GM23338 (cell line): ENCODE data around the gene OR6C74. TPM values are rescaled to one million over a fixed set of nuclear protein-coding genes. Genes with fewer than 3 reads are reported as not detected.

Experiments
- ATAC-seq: fragments of 200-7000 bp; cut with Tn5 transposase; 3 replicates; pipeline ENCODE4 v1.9.1; 2020
- DNase-seq: peaks from one replicate; pipeline ENCODE4 v3.0.0-alpha.2; 2015; ENCODE audit warnings: low spot score
- H2AFZ ChIP-seq: fragments of 200-600 bp; sonication (generic); 2 replicates; pipeline ENCODE4 v1.8.0; 2016; ENCODE audit warnings: antibody characterized with exemption, mild to moderate bottlenecking, moderate library complexity
- H3F3A ChIP-seq: fragments of 200-600 bp; sonication (generic); replicated peaks from 2 replicates; pipeline ENCODE4 v1.8.0; 2017; ENCODE audit warnings: antibody characterized with exemption, mixed run types, low read depth
- H3K27ac ChIP-seq: fragments of 200-600 bp; sonication (generic); 2 replicates; pipeline ENCODE4 v1.6.1; 2016; ENCODE audit warnings: low read depth
- H3K27me3 ChIP-seq: fragments of 200-600 bp; sonication (generic); 2 replicates; pipeline ENCODE4 v1.8.0; 2016; ENCODE audit warnings: mild to moderate bottlenecking, mixed run types, moderate library complexity; ENCODE audit not compliant: insufficient read depth
- H3K36me3 ChIP-seq: fragments of 200-600 bp; sonication (generic); 2 replicates; pipeline ENCODE4 v1.8.0; 2016; ENCODE audit warnings: mild to moderate bottlenecking; ENCODE audit not compliant: insufficient read depth
- H3K4me1 ChIP-seq: fragments of 200-600 bp; sonication (generic); 2 replicates; pipeline ENCODE4 v1.8.0; 2016; ENCODE audit warnings: mild to moderate bottlenecking, moderate library complexity; ENCODE audit not compliant: insufficient read depth
- H3K4me2 ChIP-seq: fragments of 200-600 bp; sonication (generic); 2 replicates; pipeline ENCODE4 v1.7.1; 2017; ENCODE audit warnings: mixed run types
- H3K4me3 ChIP-seq: fragments of 200-600 bp; sonication (generic); 2 replicates; pipeline ENCODE4 v1.6.1; 2016; ENCODE audit warnings: mixed run types
- H3K79me2 ChIP-seq: fragments of 200-600 bp; sonication (generic); replicated peaks from 2 replicates; pipeline ENCODE4 v1.8.0; 2017; ENCODE audit warnings: mild to moderate bottlenecking; ENCODE audit not compliant: insufficient read depth
- H3K9me2 ChIP-seq: fragments of 200-600 bp; sonication (generic); 2 replicates; pipeline ENCODE4 v1.8.0; 2017; ENCODE audit not compliant: insufficient read depth
- H4K20me1 ChIP-seq: fragments of 200-600 bp; sonication (generic); replicated peaks from 2 replicates; pipeline ENCODE4 v1.8.0; 2017; ENCODE audit warnings: mild to moderate bottlenecking; ENCODE audit not compliant: insufficient read depth
- H3K27ac Mint-ChIP-seq: 2 replicates; pipeline ENCODE4 v1.8.0; 2020; ENCODE audit warnings: inconsistent platforms, mild to moderate bottlenecking, moderate library complexity, mixed read lengths
- H3K27me3 Mint-ChIP-seq: 3 replicates; pipeline ENCODE4 v1.8.0; 2022; ENCODE audit warnings: low read depth, mild to moderate bottlenecking, moderate library complexity, mixed read lengths, inconsistent platforms; ENCODE audit not compliant: insufficient read depth, poor library complexity
- H3K36me3 Mint-ChIP-seq: 3 replicates; pipeline ENCODE4 v1.8.0; 2021; ENCODE audit warnings: low read depth, mild to moderate bottlenecking, inconsistent platforms, moderate library complexity, mixed read lengths
- H3K4me1 Mint-ChIP-seq: 3 replicates; pipeline ENCODE4 v1.8.0; 2020; ENCODE audit warnings: mild to moderate bottlenecking, inconsistent platforms, mixed read lengths
- H3K4me3 Mint-ChIP-seq: 3 replicates; pipeline ENCODE4 v1.8.0; 2021; ENCODE audit warnings: moderate library complexity, mild to moderate bottlenecking, inconsistent platforms, mixed read lengths
- H3K9me3 Mint-ChIP-seq: 3 replicates; pipeline ENCODE4 v1.8.0; 2020; ENCODE audit warnings: moderate library complexity, mild to moderate bottlenecking, inconsistent platforms, mixed read lengths
- EZH2 ChIP-seq: fragments of 200-600 bp; sonication (generic); IDR thresholded peaks from one replicate; pipeline ENCODE4 v1.8.0; 2017; ENCODE audit warnings: antibody characterized with exemption, mild to moderate bottlenecking, low read depth; ENCODE audit not compliant: unreplicated experiment
- JUNB ChIP-seq: IDR thresholded peaks from one replicate; pipeline ENCODE4 v1.6.1; 2016; ENCODE audit warnings: antibody characterized with exemption; ENCODE audit not compliant: unreplicated experiment
- POLR2AphosphoS5 ChIP-seq: IDR thresholded peaks from 2 replicates; pipeline ENCODE4 v1.6.1; 2016; ENCODE audit warnings: antibody characterized with exemption, low read depth
- STAT1 ChIP-seq: IDR thresholded peaks from one replicate; pipeline ENCODE4 v1.6.1; 2016; ENCODE audit warnings: antibody characterized with exemption; ENCODE audit not compliant: unreplicated experiment
- ZNF114 ChIP-seq: fragments of 250-450 bp; sonication (Bioruptor Pico); IDR thresholded peaks from 2 replicates; pipeline ENCODE4 v1.5.0; 2020; ENCODE audit warnings: mild to moderate bottlenecking, moderate library complexity
- polyA plus RNA-seq: library from polyadenylated mRNA; unstranded; fragments of >200 nt; fragmentation: Nextera tagmentation; extraction: Ambion mirVana; gene quantifications from 2 replicates; pipeline ENCODE4 v1.2.1, GENCODE V29; 2016
- total RNA-seq: library from RNA; depleted of rRNA; stranded (reverse); fragments of >200 nt; shearing (Covaris generic); gene quantifications from 2 replicates; pipeline ENCODE4 v1.2.3, GENCODE V29; 2014
- TF ChIP-seq, protein P1 (sequence below): fragments of 250-450 bp; sonication (Bioruptor Pico); IDR thresholded peaks from 2 replicates; pipeline ENCODE4 v1.5.0; 2020; ENCODE audit warnings: mild to moderate bottlenecking, moderate library complexity

OR6C74 gene
- total and polyA plus RNA-seq, 2 experiments from 2014 or later = not detected

DNA sequence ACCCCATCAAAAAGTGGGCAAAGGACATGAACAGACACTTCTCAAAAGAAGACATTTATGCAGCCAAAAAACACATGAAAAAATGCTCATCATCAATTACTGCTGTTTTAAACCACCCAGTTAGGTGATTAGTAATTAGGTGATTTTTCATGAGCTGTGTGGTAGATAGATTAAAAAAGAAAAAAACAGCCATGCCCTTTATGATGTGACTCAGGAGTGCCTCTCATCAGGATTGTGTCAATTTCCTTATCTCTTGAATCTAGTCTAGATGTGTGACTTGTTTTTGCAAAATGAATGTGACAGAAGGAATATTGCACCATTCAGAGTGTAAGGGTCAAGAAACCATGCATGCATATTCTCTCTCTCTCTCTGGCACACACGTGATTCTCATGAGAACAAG lies 17.9 kb upstream of the OR6C74 start:
- no peak overlapping the region for H3K4me3 ChIP-seq
- H3K36me3 ChIP-seq = no peaks in the 10 kb centered on the region
- DNase-seq = no peak
- Mint-ChIP-seq H3K4me3 (no peak overlapping the region), H3K9me3 (no peaks in the 10 kb centered on the region), H3K36me3 (no peaks in the 10 kb centered on the region), H3K4me1 (no peaks in the 10 kb centered on the region), H3K27me3 (no peaks in the 10 kb centered on the region), H3K27ac (no peak overlapping the region)
- ATAC-seq = no peak
- H3K79me2 ChIP-seq = no peaks in the 10 kb centered on the region
- no peak overlapping the region for H3K27ac ChIP-seq
- H3K4me1 ChIP-seq = no peaks in the 10 kb centered on the region
- H2AFZ ChIP-seq = no peak overlapping the region
- TF ChIP-seq ZNF114 (CRISPR knock-in tag) = no peak
- TF ChIP-seq, protein P1, sequence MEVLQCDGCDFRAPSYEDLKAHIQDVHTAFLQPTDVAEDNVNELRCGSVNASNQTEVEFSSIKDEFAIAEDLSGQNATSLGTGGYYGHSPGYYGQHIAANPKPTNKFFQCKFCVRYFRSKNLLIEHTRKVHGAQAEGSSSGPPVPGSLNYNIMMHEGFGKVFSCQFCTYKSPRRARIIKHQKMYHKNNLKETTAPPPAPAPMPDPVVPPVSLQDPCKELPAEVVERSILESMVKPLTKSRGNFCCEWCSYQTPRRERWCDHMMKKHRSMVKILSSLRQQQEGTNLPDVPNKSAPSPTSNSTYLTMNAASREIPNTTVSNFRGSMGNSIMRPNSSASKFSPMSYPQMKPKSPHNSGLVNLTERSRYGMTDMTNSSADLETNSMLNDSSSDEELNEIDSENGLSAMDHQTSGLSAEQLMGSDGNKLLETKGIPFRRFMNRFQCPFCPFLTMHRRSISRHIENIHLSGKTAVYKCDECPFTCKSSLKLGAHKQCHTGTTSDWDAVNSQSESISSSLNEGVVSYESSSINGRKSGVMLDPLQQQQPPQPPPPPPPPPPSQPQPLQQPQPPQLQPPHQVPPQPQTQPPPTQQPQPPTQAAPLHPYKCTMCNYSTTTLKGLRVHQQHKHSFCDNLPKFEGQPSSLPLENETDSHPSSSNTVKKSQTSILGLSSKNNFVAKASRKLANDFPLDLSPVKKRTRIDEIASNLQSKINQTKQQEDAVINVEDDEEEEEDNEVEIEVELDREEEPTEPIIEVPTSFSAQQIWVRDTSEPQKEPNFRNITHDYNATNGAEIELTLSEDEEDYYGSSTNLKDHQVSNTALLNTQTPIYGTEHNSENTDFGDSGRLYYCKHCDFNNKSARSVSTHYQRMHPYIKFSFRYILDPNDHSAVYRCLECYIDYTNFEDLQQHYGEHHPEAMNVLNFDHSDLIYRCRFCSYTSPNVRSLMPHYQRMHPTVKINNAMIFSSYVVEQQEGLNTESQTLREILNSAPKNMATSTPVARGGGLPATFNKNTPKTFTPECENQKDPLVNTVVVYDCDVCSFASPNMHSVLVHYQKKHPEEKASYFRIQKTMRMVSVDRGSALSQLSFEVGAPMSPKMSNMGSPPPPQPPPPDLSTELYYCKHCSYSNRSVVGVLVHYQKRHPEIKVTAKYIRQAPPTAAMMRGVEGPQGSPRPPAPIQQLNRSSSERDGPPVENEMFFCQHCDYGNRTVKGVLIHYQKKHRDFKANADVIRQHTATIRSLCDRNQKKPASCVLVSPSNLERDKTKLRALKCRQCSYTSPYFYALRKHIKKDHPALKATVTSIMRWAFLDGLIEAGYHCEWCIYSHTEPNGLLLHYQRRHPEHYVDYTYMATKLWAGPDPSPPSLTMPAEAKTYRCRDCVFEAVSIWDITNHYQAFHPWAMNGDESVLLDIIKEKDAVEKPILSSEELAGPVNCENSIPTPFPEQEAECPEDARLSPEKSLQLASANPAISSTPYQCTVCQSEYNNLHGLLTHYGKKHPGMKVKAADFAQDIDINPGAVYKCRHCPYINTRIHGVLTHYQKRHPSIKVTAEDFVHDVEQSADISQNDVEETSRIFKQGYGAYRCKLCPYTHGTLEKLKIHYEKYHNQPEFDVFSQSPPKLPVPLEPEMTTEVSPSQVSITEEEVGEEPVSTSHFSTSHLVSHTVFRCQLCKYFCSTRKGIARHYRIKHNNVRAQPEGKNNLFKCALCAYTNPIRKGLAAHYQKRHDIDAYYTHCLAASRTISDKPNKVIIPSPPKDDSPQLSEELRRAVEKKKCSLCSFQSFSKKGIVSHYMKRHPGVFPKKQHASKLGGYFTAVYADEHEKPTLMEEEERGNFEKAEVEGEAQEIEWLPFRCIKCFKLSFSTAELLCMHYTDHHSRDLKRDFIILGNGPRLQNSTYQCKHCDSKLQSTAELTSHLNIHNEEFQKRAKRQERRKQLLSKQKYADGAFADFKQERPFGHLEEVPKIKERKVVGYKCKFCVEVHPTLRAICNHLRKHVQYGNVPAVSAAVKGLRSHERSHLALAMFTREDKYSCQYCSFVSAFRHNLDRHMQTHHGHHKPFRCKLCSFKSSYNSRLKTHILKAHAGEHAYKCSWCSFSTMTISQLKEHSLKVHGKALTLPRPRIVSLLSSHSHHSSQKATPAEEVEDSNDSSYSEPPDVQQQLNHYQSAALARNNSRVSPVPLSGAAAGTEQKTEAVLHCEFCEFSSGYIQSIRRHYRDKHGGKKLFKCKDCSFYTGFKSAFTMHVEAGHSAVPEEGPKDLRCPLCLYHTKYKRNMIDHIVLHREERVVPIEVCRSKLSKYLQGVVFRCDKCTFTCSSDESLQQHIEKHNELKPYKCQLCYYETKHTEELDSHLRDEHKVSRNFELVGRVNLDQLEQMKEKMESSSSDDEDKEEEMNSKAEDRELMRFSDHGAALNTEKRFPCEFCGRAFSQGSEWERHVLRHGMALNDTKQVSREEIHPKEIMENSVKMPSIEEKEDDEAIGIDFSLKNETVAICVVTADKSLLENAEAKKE (CRISPR knock-in tag) = no peak
- no peak for TF ChIP-seq JUNB
- no peaks in the 10 kb centered on the region for H3K27me3 ChIP-seq
- H3K9me2 ChIP-seq = peaks cover 5% of the 10 kb centered on the region; the same call in 1 of the 2 replicates
- H3F3A ChIP-seq = no peaks in the 10 kb centered on the region
- no peak overlapping the region for H3K4me2 ChIP-seq
- H4K20me1 ChIP-seq = no peaks in the 10 kb centered on the region

DNA sequence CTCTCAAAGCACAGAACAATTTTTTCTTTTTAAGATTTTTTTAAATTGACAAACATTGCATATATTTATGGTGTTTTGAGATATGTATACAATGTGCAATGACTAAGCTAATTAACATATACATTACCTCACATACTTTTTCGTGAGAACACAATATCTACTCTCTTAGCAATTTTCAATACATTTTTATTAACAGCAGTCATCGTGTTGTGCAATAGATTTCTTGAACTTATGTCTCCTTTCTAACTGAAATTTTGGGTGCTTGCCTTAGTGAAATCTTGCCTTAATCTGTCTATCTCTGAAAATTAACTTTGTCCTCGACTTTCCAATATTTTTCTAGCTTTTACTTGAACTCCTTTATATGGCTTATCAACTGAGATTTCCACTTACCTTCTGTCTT lies 16.8 kb upstream of the OR6C74 start:
- Mint-ChIP-seq H3K27me3 (no peaks in the 10 kb centered on the region), H3K4me3 (no peak overlapping the region), H3K36me3 (no peaks in the 10 kb centered on the region), H3K4me1 (no peaks in the 10 kb centered on the region), H3K9me3 (no peaks in the 10 kb centered on the region), H3K27ac (no peak overlapping the region)
- Histone ChIP-seq H2AFZ (no peak overlapping the region), H3K79me2 (no peaks in the 10 kb centered on the region), H3K4me1 (no peaks in the 10 kb centered on the region), H3K4me2 (no peak overlapping the region), H3K4me3 (no peak overlapping the region), H3K27ac (no peak overlapping the region), H3K27me3 (no peaks in the 10 kb centered on the region), H3K36me3 (no peaks in the 10 kb centered on the region), H4K20me1 (no peaks in the 10 kb centered on the region), H3K9me2 (no peaks in the 10 kb centered on the region), H3F3A (no peaks in the 10 kb centered on the region)
- DNase-seq (no peak), ATAC-seq (no peak)
- no peak for TF ChIP-seq STAT1
- TF ChIP-seq POLR2AphosphoS5 = no peak
- no peak for TF ChIP-seq JUNB
- TF ChIP-seq, protein P1 (CRISPR knock-in tag) = no peak
- TF ChIP-seq EZH2 = no peak
